HepG2 (cell line): ENCODE results near the gene B3GNT8. TPM values are rescaled to one million over a fixed set of nuclear protein-coding genes. Genes with fewer than 3 reads are reported as not detected.

ENCODE experiments used
- ATAC-seq: fragments of 200-7000 bp; cut with Tn5 transposase; 3 replicates; pipeline ENCODE4 v1.9.1; 2020; ENCODE audit warnings: mild to moderate bottlenecking, moderate library complexity
- BruUV-seq: library from RNA; stranded (reverse); fragments of 400-500 nt; replicated peaks from 2 replicates; lab custom pipeline; 2021; lab: Mats Ljungman, UMichigan
- CTCF ChIA-PET: fragments of 300-600 bp; formaldehyde crosslinking; extraction: SDS; loops from one replicate; lab custom pipeline; 2021; ENCODE audit warnings: low total read pairs, inconsistent platforms, low intra/inter-chr PET ratio; lab: Yijun Ruan, JAX
- POLR2A ChIA-PET: fragments of 350-600 bp; sonication (Branson Sonifier 250); formaldehyde crosslinking; loops from one replicate; lab custom pipeline; 2020; ENCODE audit warnings: antibody characterized with exemption, inconsistent platforms; lab: Yijun Ruan, JAX
- DNase-seq: peaks from one replicate; pipeline ENCODE4 v3.0.0-alpha.2; 2015; ENCODE audit warnings: low spot score
- FAIRE-seq: peaks from 3 replicates; lab custom pipeline; 2011; peaks lifted over from hg19 to GRCh38; lab: Jason Lieb, UNC
- H2AFZ ChIP-seq: one replicate; pipeline ENCODE4 v1.6.1; 2011; ENCODE audit warnings: low read length, inconsistent platforms
- H3K27ac ChIP-seq: fragments of 300-600 bp; 3 replicates; pipeline ENCODE4 v1.8.0; 2011; ENCODE audit warnings: mixed run types, mild to moderate bottlenecking, mixed read lengths, low read length, inconsistent platforms; ENCODE audit not compliant: insufficient read depth; ENCODE audit errors: extremely low read length
- H3K27me3 ChIP-seq, 2 experiments: fragments of 200-600 bp in 1 of 2; 2 replicates in 1 of 2; 3 replicates in 1 of 2; pipeline versions ENCODE4 v1.6.0 to v1.8.0; 2011; ENCODE audit warnings: low read length in 2 of 2, mild to moderate bottlenecking in 2 of 2, moderate library complexity in 2 of 2, inconsistent platforms in 1 of 2; ENCODE audit not compliant: insufficient read depth in 2 of 2, control insufficient read depth in 1 of 2
- H3K36me3 ChIP-seq, 2 experiments: fragments of 200-600 bp in 1 of 2; replicated peaks in 1 of 2; 2 replicates in 1 of 2; 3 replicates in 1 of 2; pipeline versions ENCODE4 v1.5.1 to v1.8.0; 2011; ENCODE audit warnings: low read length in 2 of 2, inconsistent platforms in 1 of 2; ENCODE audit not compliant: insufficient read depth in 2 of 2, control insufficient read depth in 1 of 2
- H3K4me1 ChIP-seq: 2 replicates; pipeline ENCODE4 v1.5.1; 2012; ENCODE audit warnings: low read length, inconsistent platforms; ENCODE audit not compliant: insufficient read depth
- H3K4me2 ChIP-seq: 2 replicates; pipeline ENCODE4 v1.6.0; 2011; ENCODE audit warnings: low read depth, low read length, inconsistent platforms
- H3K4me3 ChIP-seq, 3 experiments: fragments of 200-600 bp in 1 of 3; sonication (generic), shearing (Covaris generic) in 1 of 3; replicated peaks in 1 of 3; 2 replicates each; pipeline ENCODE4 v1.5.1; 2011 to 2016; ENCODE audit warnings: low read length in 3 of 3, inconsistent platforms in 2 of 3, low read depth in 2 of 3, mild to moderate bottlenecking in 2 of 3, control low read depth in 1 of 3, mixed read lengths in 1 of 3; ENCODE audit not compliant: insufficient read depth in 1 of 3
- H3K79me2 ChIP-seq: one replicate; pipeline ENCODE4 v1.6.1; 2011; ENCODE audit warnings: low read length, inconsistent platforms; ENCODE audit not compliant: insufficient read depth
- H3K9ac ChIP-seq: 2 replicates; pipeline ENCODE4 v1.6.0; 2011; ENCODE audit warnings: mild to moderate bottlenecking, low read depth, low read length, inconsistent platforms; ENCODE audit not compliant: insufficient read depth
- H3K9me3 ChIP-seq: 2 replicates; pipeline ENCODE4 v1.5.1; 2012; ENCODE audit warnings: mild to moderate bottlenecking, low read length
- H4K20me1 ChIP-seq: 2 replicates; pipeline ENCODE4 v1.6.0; 2011; ENCODE audit warnings: inconsistent platforms, mild to moderate bottlenecking, low read length, moderate library complexity; ENCODE audit not compliant: insufficient read depth
- CC2D1A ChIP-seq: sonication (generic); formaldehyde crosslinking; IDR thresholded peaks from 2 replicates; pipeline ENCODE4 v1.8.1; 2023; ENCODE audit warnings: mild to moderate bottlenecking, missing genetic modification reagents
- ERF ChIP-seq: IDR thresholded peaks from 2 replicates; pipeline ENCODE4 v1.6.1; 2018; ENCODE audit warnings: missing biosample characterization, missing genetic modification reagents
- ESRRA ChIP-seq: sonication (generic); formaldehyde crosslinking; IDR thresholded peaks from 2 replicates; pipeline ENCODE4 v1.5.1; 2020; ENCODE audit warnings: mild to moderate bottlenecking, low read depth, missing genetic modification reagents
- HOXA3 ChIP-seq: sonication (generic); formaldehyde crosslinking; IDR thresholded peaks from 2 replicates; pipeline ENCODE4 v1.5.0; 2020; ENCODE audit warnings: missing genetic modification reagents
- KDM1A ChIP-seq: IDR thresholded peaks from 2 replicates; pipeline ENCODE4 v1.6.1; 2016; ENCODE audit warnings: missing compliant biosample characterization
- MYPOP ChIP-seq: sonication (generic); formaldehyde crosslinking; IDR thresholded peaks from 2 replicates; pipeline ENCODE4 v1.8.1; 2023; ENCODE audit warnings: mild to moderate bottlenecking, moderate library complexity, missing genetic modification reagents
- NFE2L1 ChIP-seq: sonication (generic); formaldehyde crosslinking; IDR thresholded peaks from 2 replicates; pipeline ENCODE4 v1.4.0; 2020; ENCODE audit warnings: missing genetic modification reagents, mild to moderate bottlenecking, borderline replicate concordance
- PRPF4 ChIP-seq: fragments of 200-400 bp; formaldehyde crosslinking; IDR thresholded peaks from 2 replicates; pipeline ENCODE4 v1.6.1; 2016; ENCODE audit warnings: low read length, low read depth; ENCODE audit not compliant: poor library complexity, severe bottlenecking
- RNF2 ChIP-seq: fragments of 450-650 bp; conservative IDR thresholded peaks from 2 replicates; pipeline ENCODE4 v1.6.1; 2016; ENCODE audit warnings: low read depth
- SNAPC2 ChIP-seq: sonication (generic); formaldehyde crosslinking; IDR thresholded peaks from 2 replicates; pipeline ENCODE4 v1.8.1; 2022; ENCODE audit warnings: mild to moderate bottlenecking, missing genetic modification reagents
- THYN1 ChIP-seq: sonication (generic); formaldehyde crosslinking; IDR thresholded peaks from 2 replicates; pipeline ENCODE4 v1.8.1; 2023; ENCODE audit warnings: low read depth, mild to moderate bottlenecking, moderate library complexity, missing genetic modification reagents, borderline replicate concordance
- TRIM22 ChIP-seq: fragments of 450-650 bp; IDR thresholded peaks from 2 replicates; pipeline ENCODE4 v1.6.1; 2017
- YEATS2 ChIP-seq: sonication (generic); formaldehyde crosslinking; IDR thresholded peaks from 2 replicates; pipeline ENCODE4 v1.4.0; 2020; ENCODE audit warnings: missing genetic modification reagents, borderline replicate concordance
- ZBTB3 ChIP-seq: sonication (generic); formaldehyde crosslinking; IDR thresholded peaks from 2 replicates; pipeline ENCODE4 v1.4.0; 2020; ENCODE audit warnings: low read depth, mild to moderate bottlenecking, moderate library complexity, missing genetic modification reagents, borderline replicate concordance
- ZNF101 ChIP-seq: sonication (generic); formaldehyde crosslinking; IDR thresholded peaks from 2 replicates; pipeline ENCODE4 v1.4.0; 2020; ENCODE audit warnings: mild to moderate bottlenecking, low read depth, missing genetic modification reagents, borderline replicate concordance
- ZNF12 ChIP-seq: sonication (generic); formaldehyde crosslinking; IDR thresholded peaks from 2 replicates; pipeline ENCODE4 v1.5.0; 2020; ENCODE audit warnings: missing genetic modification reagents
- ZNF354B ChIP-seq: sonication (generic); formaldehyde crosslinking; IDR thresholded peaks from 2 replicates; pipeline ENCODE4 v1.8.0; 2022; ENCODE audit warnings: mild to moderate bottlenecking, missing genetic modification reagents
- ZNF510 ChIP-seq: sonication (generic); formaldehyde crosslinking; IDR thresholded peaks from 2 replicates; pipeline ENCODE4 v1.4.0; 2020; ENCODE audit warnings: low read depth, mild to moderate bottlenecking, missing genetic modification reagents
- ZNF652 ChIP-seq: IDR thresholded peaks from 2 replicates; pipeline ENCODE4 v1.6.1; 2016; ENCODE audit warnings: low read depth, borderline replicate concordance
- ZNF724P ChIP-seq: sonication (generic); formaldehyde crosslinking; IDR thresholded peaks from 2 replicates; pipeline ENCODE4 v1.8.0; 2022; ENCODE audit warnings: missing genetic modification reagents, borderline replicate concordance
- ZNF740 ChIP-seq: sonication (generic); formaldehyde crosslinking; IDR thresholded peaks from 2 replicates; pipeline ENCODE4 v1.4.0; 2020; ENCODE audit warnings: missing genetic modification reagents
- ZNF773 ChIP-seq: sonication (generic); formaldehyde crosslinking; IDR thresholded peaks from 2 replicates; pipeline ENCODE4 v1.4.0; 2020; ENCODE audit warnings: missing genetic modification reagents, borderline replicate concordance
- WGBS: methylation state at CpG from one replicate; pipeline ENCODE4 v1.1.6; 2017; ENCODE audit warnings: low lambda C conversion rate; 5-methylcytosine and 5-hydroxymethylcytosine counted together
- in situ Hi-C: cut with HindIII; loops from 2 replicates; pipeline ENCODE4 v1.10.0; 2017; ENCODE audit warnings: low pct_unique_long_range_greater_than_20kb; ENCODE audit not compliant: extremely low pct_ligation_motif_present
- intact Hi-C: fragments of 100-400 bp; cut with micrococcal nuclease; formaldehyde crosslinking; loops from one replicate; pipeline ENCODE4 v1.10.0; 2022; ENCODE audit not compliant: unreplicated experiment
- polyA plus RNA-seq, 8 experiments: library from polyadenylated mRNA; depleted of rRNA in 3 of 8; stranded (reverse) in 7 of 8; unstranded in 1 of 8; fragments of >200 nt; fragmentation: Illumina TruSeq in 4 of 8; extraction: Trizol in 4 of 8; gene quantifications; 2 replicates each; pipeline versions ENCODE4 v1.2.1 to v1.2.3, GENCODE V29; 2011 to 2016; ENCODE audit warnings: low read depth in 4 of 8, missing spikeins in 1 of 8, mixed read lengths in 1 of 8; ENCODE audit not compliant: insufficient read depth in 1 of 8
- total RNA-seq, 5 experiments: library from RNA; depleted of rRNA; stranded (reverse); fragments of >200 nt; fragmentation: Illumina TruSeq; extraction: Trizol; gene quantifications; 2 replicates each; pipeline ENCODE4 v1.2.3, GENCODE V29; 2016; ENCODE audit warnings: low read depth in 1 of 5

Gene B3GNT8
- total and polyA plus RNA-seq, 2 of the 13 experiments (the other 11 are each of a cell fraction or from before 2014, with no cell fraction given) = 0.26 to 1.9 TPM

GRCh38 chr19:41409288-41409687, 17.9 kb downstream of the B3GNT8 start:
- intact Hi-C loops (no loop called here), in situ Hi-C loops (no loop called here)
- no peaks in the 10 kb centered on the region for H3K9me3 ChIP-seq
- no TSS peak for BruUV-seq
- ChIA-PET CTCF (no interaction called here), POLR2A (interaction anchor here (0.5 to 2.8 kb wide), 9 partner anchors 15 to 147 kb away, joined by 3 to 15 read pairs (median 6); partner anchors contain the start of genes B3GNT8, B9D2 and DMAC2)
- peak; percentile 92 for DNase-seq
- H3K27ac ChIP-seq = peak overlapping the region; percentile 74
- H3K4me1 ChIP-seq = peaks cover 30% of the 10 kb centered on the region
- H3K4me3 ChIP-seq = peak overlapping the region in 2 of 3 experiments; percentile 15 to 35; a peak in 1 of 6 replicates
- no peak overlapping the region for H2AFZ ChIP-seq
- peaks cover 2 to 5% of the 10 kb centered on the region in 2 experiments; a peak in 3 of 5 replicates for H3K36me3 ChIP-seq
- no peaks in the 10 kb centered on the region for H3K79me2 ChIP-seq
- H3K27me3 ChIP-seq = no peaks in the 10 kb centered on the region
- H3K4me2 ChIP-seq = peak overlapping the region; percentile 63
- peak; percentile 97 for ATAC-seq
- H3K9ac ChIP-seq = peak overlapping the region; percentile 59
- peak; percentile 96 for FAIRE-seq
- no peaks in the 10 kb centered on the region for H4K20me1 ChIP-seq
- WGBS = 3% methylated on average over 4 of the region's 4 CpGs
- TF ChIP-seq YEATS2 (CRISPR knock-in tag) (peak; percentile 15; the same call in 1 of the 2 replicates), MYPOP (CRISPR knock-in tag) (no peak), ZNF101 (no peak), SNAPC2 (CRISPR knock-in tag) (no peak), TRIM22 (no peak), PRPF4 (no peak), HOXA3 (no peak), ESRRA (CRISPR knock-in tag) (no peak), ZNF354B (CRISPR knock-in tag) (no peak), ZNF773 (no peak), THYN1 (no peak), ZNF12 (CRISPR knock-in tag) (peak; percentile 94), RNF2 (no peak), KDM1A (CRISPR knock-in tag) (no peak), ERF (0 out of 2 replicates have a peak, but pooled peaks have one; percentile 21), NFE2L1 (CRISPR knock-in tag) (no peak), ZNF510 (CRISPR knock-in tag) (no peak), CC2D1A (no peak), ZNF740 (no peak), ZNF652 (CRISPR knock-in tag) (no peak), ZBTB3 (CRISPR knock-in tag) (no peak), ZNF724P (CRISPR knock-in tag) (no peak)
